NCI-H146 treated with DMSO at 0.1 percent for 48 hours (cell line): ENCODE data around the gene ZNF587.
"Not testable (repeated sequence)": the region's sequence is repeated elsewhere in the genome, so short reads cannot be mapped to it uniquely, and the experiment has no call there.

Experiments used
- DNase-seq: peaks from one replicate; lab custom pipeline; 2025; ENCODE audit not compliant: unreplicated experiment; lab: John Stamatoyannopoulos, UW

The ZNF587 gene

DNA sequence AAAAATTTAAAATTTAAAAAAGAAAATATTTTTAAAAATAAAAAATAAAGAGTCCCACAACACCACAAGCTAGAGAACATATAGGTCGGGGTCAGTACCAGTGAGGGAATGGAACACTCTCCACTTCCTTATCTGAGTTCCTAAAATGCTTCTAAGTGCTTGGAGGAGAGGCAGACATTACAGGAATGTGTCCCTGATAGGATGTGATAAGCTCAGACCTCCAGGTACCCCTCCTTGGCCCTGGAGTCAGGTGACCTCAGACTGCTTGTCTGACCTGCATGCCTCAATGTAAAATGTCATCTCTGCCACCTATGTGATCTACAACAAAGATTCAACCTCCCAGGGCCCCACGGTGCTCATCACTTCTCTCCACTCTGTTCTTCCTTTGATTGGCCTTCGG, 36.4 kb downstream of the ZNF587 start:
- no peak for DNase-seq

DNA sequence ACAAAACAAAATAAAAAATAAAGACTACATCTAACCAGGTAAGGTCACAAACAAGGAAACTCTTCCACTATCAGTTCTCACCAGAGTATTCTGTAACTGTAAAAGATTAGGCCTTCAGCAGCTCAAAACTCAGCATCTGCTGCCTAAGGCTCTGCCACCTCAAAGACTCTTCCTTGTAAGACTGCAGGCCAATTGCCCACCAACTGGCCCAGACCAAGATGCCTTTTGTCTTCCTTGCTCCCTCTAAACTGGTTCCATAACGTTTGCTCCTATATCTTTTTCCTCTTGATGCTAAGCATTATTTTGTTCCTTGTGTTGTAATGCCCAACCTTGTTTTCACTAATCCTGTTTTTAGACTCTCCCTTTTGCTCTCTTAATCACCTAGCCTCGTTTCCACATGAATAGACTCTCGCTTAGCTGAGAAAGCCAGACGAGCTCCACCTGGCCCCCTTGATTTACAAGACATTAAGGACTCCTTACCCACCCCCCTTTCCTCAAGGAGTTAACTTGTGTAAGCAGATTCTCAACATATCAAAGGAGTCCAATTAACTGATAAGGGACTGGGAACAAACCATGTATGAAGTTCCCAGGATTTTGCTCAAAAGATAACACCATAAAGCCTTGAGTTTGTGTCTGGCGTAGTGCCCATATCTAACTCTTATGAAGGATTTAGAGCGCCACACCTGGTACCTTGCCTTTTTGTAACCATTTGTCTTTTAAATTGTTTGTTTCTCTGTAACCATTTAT, 37.7 kb downstream of the ZNF587 start:
- no peak for DNase-seq

DNA sequence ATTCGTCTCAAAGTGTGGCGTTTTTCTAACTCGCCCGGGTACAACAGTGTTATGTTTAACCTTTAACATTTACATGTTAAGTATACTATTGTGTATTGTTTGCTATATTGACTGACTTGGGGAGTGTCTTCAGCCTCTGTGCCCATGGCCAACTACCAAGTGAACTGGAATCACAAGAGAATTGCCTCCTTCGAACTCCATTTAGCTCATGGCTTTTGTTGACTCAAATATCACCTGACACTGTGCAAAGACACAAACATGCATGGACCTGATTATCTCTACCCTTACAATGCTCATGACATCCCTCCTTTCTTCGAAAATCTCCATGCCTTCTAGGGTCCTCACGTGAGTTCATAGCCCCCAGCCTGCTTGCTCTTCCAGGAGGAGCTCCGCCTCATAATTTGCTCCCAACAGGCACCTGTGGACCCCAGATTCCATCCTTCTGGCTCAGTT, 38.5 kb downstream of the ZNF587 start:
- DNase-seq = no peak

DNA sequence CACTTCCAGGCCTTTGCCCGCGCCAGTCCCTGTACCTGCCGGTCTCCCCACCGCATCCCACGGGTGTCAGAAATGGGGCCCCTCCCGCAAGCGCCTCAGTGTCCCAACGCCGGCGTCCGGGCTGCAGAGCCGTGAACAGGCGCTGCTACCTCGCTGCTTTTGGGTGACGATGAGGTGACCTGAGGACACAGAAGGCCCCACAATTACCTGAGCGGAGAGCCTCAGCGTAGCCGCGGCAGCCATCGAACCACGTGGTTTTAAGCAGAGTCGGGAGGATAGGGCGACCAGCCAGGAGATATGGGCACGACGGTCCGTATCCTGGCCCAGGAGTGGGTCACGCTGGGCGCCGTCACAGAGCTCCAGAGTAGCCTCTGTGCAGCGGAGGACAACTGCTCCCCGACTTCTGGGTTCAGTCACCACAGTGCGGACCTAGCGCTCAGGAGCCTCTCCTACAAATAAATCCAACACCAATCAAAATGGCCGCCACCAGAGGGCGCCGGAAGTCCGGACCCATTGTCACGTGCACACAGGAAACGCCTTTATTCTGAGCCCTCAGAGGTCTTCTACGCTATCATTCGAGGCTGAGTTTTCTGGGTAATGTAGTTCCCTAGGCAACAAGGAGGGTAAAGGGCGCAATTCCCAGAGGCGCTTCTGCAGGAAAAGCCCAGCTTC, 39.0 kb downstream of the ZNF587 start, which contains the start of gene ZNF814:
TSS of gene ZNF814 (minus strand) at position 478 of the 672 bp plus-strand sequence. CDS start at position 243, 235 bp downstream.
- DNase-seq = no peak

DNA sequence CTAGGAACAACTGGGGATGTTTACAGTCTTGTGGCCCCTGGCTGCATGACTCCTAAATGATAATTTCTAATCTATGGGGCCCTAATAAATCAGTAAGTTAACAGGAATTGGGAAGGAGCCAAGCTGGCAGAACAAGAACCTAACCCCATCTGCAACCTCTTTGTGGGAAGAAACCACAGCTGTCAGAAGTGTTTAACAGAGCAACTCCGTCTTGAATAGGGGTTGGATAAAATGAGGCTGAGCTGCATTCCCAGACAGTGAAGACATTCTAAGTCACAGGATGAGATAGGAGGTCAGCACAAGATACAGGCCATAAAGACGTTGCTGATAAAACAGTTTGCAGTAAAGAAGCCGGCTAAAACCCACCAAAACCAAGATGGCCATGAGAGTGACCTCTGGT, 41.0 kb downstream of the ZNF587 start:
- DNase-seq = not testable (repeated sequence)

DNA sequence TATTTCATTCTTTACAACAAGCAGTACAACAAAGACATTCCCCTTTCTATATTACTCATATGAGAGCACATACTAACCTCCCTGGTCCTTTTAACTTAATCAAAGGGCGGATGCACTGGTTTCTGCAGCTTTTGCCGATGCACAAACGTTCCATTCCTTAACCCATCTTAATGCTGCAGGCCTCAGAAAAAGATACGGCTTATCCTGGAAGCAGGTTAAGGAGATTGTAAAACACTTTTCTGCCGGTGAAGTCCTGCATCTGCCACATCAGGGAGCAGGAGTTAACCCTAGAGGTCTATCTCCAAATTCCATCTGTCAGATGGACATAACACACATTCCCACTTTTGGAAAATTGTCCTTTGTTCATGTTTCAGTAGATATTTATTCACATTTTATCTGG, 50.7 kb downstream of the ZNF587 start:
- DNase-seq = no peak

DNA sequence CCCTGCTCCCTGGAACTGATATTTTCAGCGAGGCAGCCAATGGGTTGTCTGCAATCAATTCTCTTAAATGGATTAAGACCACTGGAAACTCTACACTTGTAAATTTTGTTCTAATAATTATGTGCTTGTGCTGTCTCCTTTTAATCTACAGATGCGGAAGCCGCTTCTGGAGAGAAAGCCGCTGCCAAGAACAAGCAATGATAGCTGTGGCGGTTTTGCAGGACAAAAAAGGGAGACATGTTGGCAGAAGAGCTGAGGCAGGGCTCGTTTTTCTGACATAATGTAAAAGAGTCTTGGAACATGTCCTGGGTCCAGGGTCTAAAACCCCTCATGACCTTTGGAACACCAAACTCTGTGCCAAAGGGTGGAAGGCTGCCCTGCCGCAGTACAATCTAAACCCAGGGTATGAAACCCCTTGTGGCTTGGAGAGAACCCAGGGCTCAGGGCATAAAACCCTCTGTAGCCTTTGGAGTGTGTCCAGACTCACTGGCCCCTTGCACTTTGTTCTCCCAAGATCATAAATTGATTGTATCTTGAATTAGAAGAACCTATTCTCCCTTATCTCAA, 54.0 kb downstream of the ZNF587 start:
- no peak for DNase-seq

DNA sequence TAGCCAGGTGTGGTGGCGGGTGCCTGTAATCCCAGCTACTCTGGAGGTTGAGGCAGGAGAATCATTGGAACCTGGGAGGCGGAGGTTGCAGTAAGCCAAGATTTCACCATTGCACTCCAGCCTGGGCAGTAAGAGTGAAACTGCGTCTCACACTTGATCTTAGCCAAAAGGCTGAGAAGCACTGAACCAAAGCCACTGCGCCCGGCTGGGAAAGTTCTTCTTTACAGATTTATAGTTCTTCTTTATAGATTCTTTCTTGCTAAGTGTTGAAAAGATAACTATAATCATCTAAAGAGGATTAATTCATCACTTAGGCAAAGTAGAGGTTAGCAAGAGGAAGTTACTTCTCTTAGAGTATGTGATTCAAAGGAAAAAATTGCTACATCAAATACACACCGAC, 55.6 kb downstream of the ZNF587 start:
- DNase-seq = no peak

DNA sequence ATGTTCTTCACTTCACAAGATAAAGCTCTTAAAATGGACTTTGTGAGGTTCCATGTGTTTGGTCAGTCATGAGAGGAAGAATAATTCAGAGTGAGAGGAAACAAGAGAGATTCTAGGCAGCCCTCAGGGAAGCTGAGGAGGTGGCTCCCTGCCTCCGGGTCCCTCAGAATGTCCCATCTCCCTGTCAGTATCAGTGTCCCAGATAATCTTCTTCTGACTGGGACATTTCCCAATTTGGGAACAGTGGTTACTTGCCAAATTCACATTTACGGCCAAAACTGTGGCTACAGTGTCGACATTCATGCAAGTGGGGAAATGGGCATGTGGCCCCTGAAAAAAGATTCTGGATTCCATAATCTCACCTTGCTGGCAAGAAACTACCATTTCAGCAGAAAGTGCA, 57.7 kb downstream of the ZNF587 start:
- DNase-seq = no peak

DNA sequence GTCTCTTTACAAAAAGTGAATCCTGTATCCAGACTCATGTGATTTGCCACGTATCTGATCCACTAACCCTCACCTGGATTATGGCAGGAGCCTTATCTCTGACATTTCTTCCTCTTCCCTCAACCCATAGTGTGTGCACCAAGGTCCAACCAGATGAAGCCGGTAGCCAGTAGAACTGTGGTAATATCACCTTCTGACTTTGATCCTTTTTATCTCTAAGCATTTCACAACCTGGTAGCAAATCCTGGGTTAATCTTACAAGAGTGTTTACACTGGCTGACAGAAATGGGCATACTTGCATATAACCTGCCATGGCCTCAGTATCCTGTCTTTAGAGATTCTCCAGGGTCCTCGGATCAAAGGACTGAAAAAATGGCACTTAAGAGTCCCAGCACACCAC, 64.9 kb downstream of the ZNF587 start:
- no peak for DNase-seq
